ENCODE results near the gene DTWD2. TPM values are rescaled to one million over a fixed set of nuclear protein-coding genes. Genes with fewer than 3 reads are reported as not detected.

The DTWD2 gene
- total and polyA plus RNA-seq, 2 experiments from 2014 or later = 2.5 to 14.1 TPM

DNA sequence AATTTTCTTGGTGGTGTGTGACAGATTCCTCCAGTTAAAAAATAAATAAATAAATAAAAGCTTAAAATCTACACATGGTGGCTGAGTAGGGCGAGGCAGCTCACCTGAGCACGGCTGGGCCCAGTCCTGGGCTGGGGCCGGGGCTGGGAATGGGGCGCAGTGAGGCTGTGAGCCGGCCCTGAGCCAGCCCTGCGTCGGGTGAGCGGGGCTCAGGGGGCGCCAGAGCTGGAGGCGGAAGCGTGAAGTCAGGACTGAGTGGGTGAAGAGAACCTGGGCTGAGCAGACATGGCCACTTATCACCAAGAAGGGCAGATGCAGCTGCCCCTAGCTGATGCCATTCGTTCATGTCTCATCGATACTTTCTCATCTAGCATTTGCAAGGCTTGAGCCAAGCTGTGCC lies 22.8 kb upstream of the DTWD2 start:
- H2AFZ ChIP-seq = no peak overlapping the region
- no peak overlapping the region for H3K4me2 ChIP-seq
- H3K27me3 ChIP-seq = no peaks in the 10 kb centered on the region
- 96% methylated on average over 13 of the region's 13 CpGs for WGBS (ENCODE audit: low lambda C conversion rate, missing lambda C conversion rate)
- no peaks in the 10 kb centered on the region for H3K9me3 ChIP-seq (ENCODE audit: low read depth)
- no peaks in the 10 kb centered on the region for H3K9me2 ChIP-seq (replicated peaks; ENCODE audit: insufficient read depth)
- H3K4me1 ChIP-seq (ENCODE audit: insufficient read depth) = no peaks in the 10 kb centered on the region
- H3K79me2 ChIP-seq = no peaks in the 10 kb centered on the region
- no peaks in the 10 kb centered on the region for H4K20me1 ChIP-seq (ENCODE audit: insufficient read depth, poor library complexity, severe bottlenecking)
- no peak overlapping the region for H3K27ac ChIP-seq
- H3K4me3 ChIP-seq = no peak overlapping the region
- DNase-seq (ENCODE audit: low spot score) = no peak
- H3K36me3 ChIP-seq (replicated peaks; ENCODE audit: insufficient read depth, low read depth) = no peaks in the 10 kb centered on the region
- TF ChIP-seq, protein P1, sequence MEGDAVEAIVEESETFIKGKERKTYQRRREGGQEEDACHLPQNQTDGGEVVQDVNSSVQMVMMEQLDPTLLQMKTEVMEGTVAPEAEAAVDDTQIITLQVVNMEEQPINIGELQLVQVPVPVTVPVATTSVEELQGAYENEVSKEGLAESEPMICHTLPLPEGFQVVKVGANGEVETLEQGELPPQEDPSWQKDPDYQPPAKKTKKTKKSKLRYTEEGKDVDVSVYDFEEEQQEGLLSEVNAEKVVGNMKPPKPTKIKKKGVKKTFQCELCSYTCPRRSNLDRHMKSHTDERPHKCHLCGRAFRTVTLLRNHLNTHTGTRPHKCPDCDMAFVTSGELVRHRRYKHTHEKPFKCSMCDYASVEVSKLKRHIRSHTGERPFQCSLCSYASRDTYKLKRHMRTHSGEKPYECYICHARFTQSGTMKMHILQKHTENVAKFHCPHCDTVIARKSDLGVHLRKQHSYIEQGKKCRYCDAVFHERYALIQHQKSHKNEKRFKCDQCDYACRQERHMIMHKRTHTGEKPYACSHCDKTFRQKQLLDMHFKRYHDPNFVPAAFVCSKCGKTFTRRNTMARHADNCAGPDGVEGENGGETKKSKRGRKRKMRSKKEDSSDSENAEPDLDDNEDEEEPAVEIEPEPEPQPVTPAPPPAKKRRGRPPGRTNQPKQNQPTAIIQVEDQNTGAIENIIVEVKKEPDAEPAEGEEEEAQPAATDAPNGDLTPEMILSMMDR (IDR thresholded peaks at IDR 0.05; ENCODE audit: poor library complexity) = no peak
- no peak for TF ChIP-seq EZH2 (IDR thresholded peaks at IDR 0.05; ENCODE audit: borderline replicate concordance)
- TF ChIP-seq EZH2phosphoT487 (IDR thresholded peaks at IDR 0.05; ENCODE audit: low read depth, severe bottlenecking, unreplicated experiment) = no peak

DNA sequence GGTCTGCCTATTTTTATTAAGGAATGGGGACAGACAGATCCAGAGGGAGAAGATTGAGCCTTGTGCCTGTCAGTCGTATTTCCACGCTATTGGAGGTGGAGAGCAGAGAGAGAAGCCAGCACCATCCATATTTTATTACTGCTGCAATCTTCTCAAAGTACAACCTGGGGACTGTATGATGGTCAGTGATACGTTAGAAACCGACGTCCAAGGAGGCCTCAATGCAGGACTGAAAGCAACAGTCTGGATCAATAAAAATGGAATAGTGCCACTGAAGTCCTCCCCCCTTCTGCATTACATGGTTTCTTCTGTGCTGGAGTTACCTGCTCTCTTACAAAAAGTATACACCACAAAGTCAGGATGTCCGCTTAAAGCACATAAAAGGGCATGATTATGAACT lies 21.9 kb upstream of the DTWD2 start:
- Histone ChIP-seq H3K9me3 (ENCODE audit: low read depth) (no peaks in the 10 kb centered on the region), H3K79me2 (no peaks in the 10 kb centered on the region), H3K27me3 (no peaks in the 10 kb centered on the region), H3K9me2 (replicated peaks; ENCODE audit: insufficient read depth) (no peaks in the 10 kb centered on the region), H2AFZ (no peak overlapping the region), H3K4me3 (no peak overlapping the region), H3K27ac (no peak overlapping the region), H3K4me1 (ENCODE audit: insufficient read depth) (no peaks in the 10 kb centered on the region), H3K4me2 (no peak overlapping the region), H4K20me1 (ENCODE audit: insufficient read depth, poor library complexity, severe bottlenecking) (no peaks in the 10 kb centered on the region), H3K36me3 (replicated peaks; ENCODE audit: insufficient read depth, low read depth) (no peaks in the 10 kb centered on the region)
- TF ChIP-seq, protein P1 (IDR thresholded peaks at IDR 0.05; ENCODE audit: poor library complexity) = no peak
- TF ChIP-seq EZH2 (IDR thresholded peaks at IDR 0.05; ENCODE audit: borderline replicate concordance) (no peak), EZH2phosphoT487 (IDR thresholded peaks at IDR 0.05; ENCODE audit: low read depth, severe bottlenecking, unreplicated experiment) (no peak)
- DNase-seq (ENCODE audit: low spot score) = no peak
- WGBS (ENCODE audit: low lambda C conversion rate, missing lambda C conversion rate) = 93% methylated on average over 6 of the region's 6 CpGs

DNA sequence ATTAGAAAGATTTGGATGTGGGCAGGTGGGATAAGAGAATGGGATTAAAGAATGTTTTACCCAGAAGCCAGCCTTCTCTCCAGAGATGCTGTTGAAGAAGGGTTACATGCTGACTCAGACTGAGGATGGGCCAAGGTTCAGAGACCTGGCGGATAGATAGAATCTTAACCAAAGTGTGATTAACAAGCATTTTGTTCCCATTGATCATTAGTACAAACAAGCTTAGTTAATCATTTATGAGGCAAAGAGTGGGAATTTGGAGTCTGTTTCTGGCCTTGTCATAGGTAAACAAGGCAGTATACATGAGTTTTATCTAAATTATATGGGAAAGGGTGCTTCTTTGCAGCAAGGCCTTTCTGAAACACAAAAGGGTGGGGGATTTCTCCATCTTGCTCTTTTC lies 20.8 kb upstream of the DTWD2 start:
- no peaks in the 10 kb centered on the region for H3K36me3 ChIP-seq (replicated peaks; ENCODE audit: insufficient read depth, low read depth)

More for the DNA sequence above, 20.8 kb upstream of the DTWD2 start:
- TF ChIP-seq EZH2 (IDR thresholded peaks at IDR 0.05; ENCODE audit: borderline replicate concordance) (no peak), EZH2phosphoT487 (IDR thresholded peaks at IDR 0.05; ENCODE audit: low read depth, severe bottlenecking, unreplicated experiment) (no peak)
- TF ChIP-seq, protein P1 (IDR thresholded peaks at IDR 0.05; ENCODE audit: poor library complexity) = no peak
- no peak overlapping the region for H2AFZ ChIP-seq
- no peaks in the 10 kb centered on the region for H4K20me1 ChIP-seq (ENCODE audit: insufficient read depth, poor library complexity, severe bottlenecking)
- H3K4me2 ChIP-seq = no peak overlapping the region
- H3K9me2 ChIP-seq (replicated peaks; ENCODE audit: insufficient read depth) = no peaks in the 10 kb centered on the region
- H3K27ac ChIP-seq = no peak overlapping the region
- H3K4me1 ChIP-seq (ENCODE audit: insufficient read depth) = no peaks in the 10 kb centered on the region
- DNase-seq (ENCODE audit: low spot score) = peak; percentile 43
- H3K4me3 ChIP-seq = no peak overlapping the region
- H3K9me3 ChIP-seq (ENCODE audit: low read depth) = no peaks in the 10 kb centered on the region
- 74% methylated on average over 1 of the region's 1 CpG for WGBS (ENCODE audit: low lambda C conversion rate, missing lambda C conversion rate)
- H3K27me3 ChIP-seq = no peaks in the 10 kb centered on the region
- H3K79me2 ChIP-seq = no peaks in the 10 kb centered on the region

Measured in hepatocyte (in vitro differentiated cells).